ENCODE measurements around the gene PTPN4. TPM values are rescaled to one million over a fixed set of nuclear protein-coding genes. Genes with fewer than 3 reads are reported as not detected.

The PTPN4 gene
- total and polyA plus RNA-seq, 8 donors, result 4.4 to 18.7 (median 13.2) TPM

- Histone ChIP-seq H3K4me1 (peaks cover 6 to 27% (median 18%) of the 10 kb centered on the region in 3 donors), H3K36me3 (no peaks in the 10 kb centered on the region), H3K27me3 (no peaks in the 10 kb centered on the region), H3K27ac (peak overlapping the region; percentile 85 to 95 (median 92)), H3K4me3 (peak overlapping the region; percentile 65 to 81 (median 76)), H3K9me3 (no peaks in the 10 kb centered on the region)
- ATAC-seq (no peak), DNase-seq (no peak), FAIRE-seq (no peak)
- intact Hi-C loops (cut with DNase I), result no loop called here
- no peak for TF ChIP-seq CTCF (IDR thresholded peaks at IDR 0.05)
- WGBS, 2 donors, result 29 to 36% methylated on average over 13 of the region's 13 CpGs
Observed at GRCh38 chr2:119758881-119759450, 756 bp upstream of the PTPN4 start.

- Histone ChIP-seq H3K9me3 (no peaks in the 10 kb centered on the region), H3K4me3 (peak overlapping the region; percentile 65 to 81 (median 76)), H3K27ac (peak overlapping the region; percentile 85 to 95 (median 92)), H3K4me1 (peaks cover 6 to 27% (median 18%) of the 10 kb centered on the region in 3 donors), H3K27me3 (no peaks in the 10 kb centered on the region), H3K36me3 (no peaks in the 10 kb centered on the region)
- 0 to 1% methylated on average over 31 to 37 of the region's 37 CpGs for WGBS, 2 donors
- ATAC-seq (peak; percentile 9 to 50 (median 16)), FAIRE-seq (no peak), DNase-seq (peak in 5 of 6 donors; percentile 37 to 82 (median 58))
- TF ChIP-seq CTCF (IDR thresholded peaks at IDR 0.05), result no peak
- intact Hi-C loops (cut with DNase I), result no loop called here
Observed at GRCh38 chr2:119760237-119760955, 674 bp downstream of the PTPN4 start.

GRCh38 chr2:119760956-119761275 is 1.2 kb downstream of the PTPN4 start:
- Histone ChIP-seq H3K4me1 (peaks cover 6 to 27% (median 18%) of the 10 kb centered on the region in 3 donors), H3K27ac (no peak overlapping the region), H3K9me3 (no peaks in the 10 kb centered on the region), H3K36me3 (no peaks in the 10 kb centered on the region), H3K4me3 (peak overlapping the region in 2 of 4 donors; percentile 71 to 80), H3K27me3 (no peaks in the 10 kb centered on the region)
- no peak for DNase-seq
- no peak for TF ChIP-seq CTCF (IDR thresholded peaks at IDR 0.05)
- no peak for FAIRE-seq
- 0 to 3% methylated on average over 4 of the region's 4 CpGs for WGBS, 2 donors
- no peak for ATAC-seq
- intact Hi-C loops (cut with DNase I), result no loop called here

GRCh38 chr2:119764832-119765231 is 5.1 kb downstream of the PTPN4 start:
- H3K4me1 ChIP-seq, result peaks cover 5 to 34% (median 6%) of the 10 kb centered on the region in 3 donors
- no peak for FAIRE-seq
- H3K4me3 ChIP-seq, result no peak overlapping the region
- H3K27ac ChIP-seq, result no peak overlapping the region
- H3K27me3 ChIP-seq, result no peaks in the 10 kb centered on the region
- no peaks in the 10 kb centered on the region for H3K36me3 ChIP-seq
- no peak for DNase-seq
- WGBS, 2 donors, result 89 to 98% methylated on average over 4 of the region's 4 CpGs
- no peak for ATAC-seq
- no peaks in the 10 kb centered on the region for H3K9me3 ChIP-seq
- no peak for TF ChIP-seq CTCF (IDR thresholded peaks at IDR 0.05)
- intact Hi-C loops (cut with DNase I), result no loop called here

- Histone ChIP-seq H3K9me3 (no peaks in the 10 kb centered on the region), H3K27me3 (no peaks in the 10 kb centered on the region), H3K27ac (no peak overlapping the region), H3K4me3 (no peak overlapping the region), H3K36me3 (no peaks in the 10 kb centered on the region), H3K4me1 (peaks cover 6 to 35% (median 12%) of the 10 kb centered on the region in 3 donors)
- no peak for ATAC-seq
- no peak for TF ChIP-seq CTCF (IDR thresholded peaks at IDR 0.05)
- DNase-seq, result no peak
- 84 to 88% methylated on average over 5 of the region's 5 CpGs for WGBS, 2 donors
- intact Hi-C loops (cut with DNase I), result no loop called here
- no peak for FAIRE-seq
Observed at GRCh38 chr2:119765433-119766002, 5.8 kb downstream of the PTPN4 start.

All from pancreas (tissue), 10 donors.